ENCODE measurements around the gene CDHR3. TPM values are rescaled to one million over a fixed set of nuclear protein-coding genes. Genes with fewer than 3 reads are reported as not detected.

CDHR3 gene
- total RNA-seq, 4 donors from 2014 or later = 5.4 to 7.9 (median 5.9) TPM; not detected in 1

GRCh38 chr7:106071999-106072714 is 109.1 kb downstream of the CDHR3 start:
- Histone ChIP-seq H3K27me3 (no peaks in the 10 kb centered on the region), H3K27ac (peak overlapping the region; percentile 72 to 73), H3K4me1 (no peaks in the 10 kb centered on the region), H3K9me3 (no peaks in the 10 kb centered on the region), H3K36me3 (no peaks in the 10 kb centered on the region), H3K4me3 (no peak overlapping the region)
- TF ChIP-seq CTCF (IDR thresholded peaks at IDR 0.05) = no peak
- TF ChIP-seq POLR2A (IDR thresholded peaks at IDR 0.05) = no peak
- DNase-seq = peak in 1 of 2 donors; percentile 64
- intact Hi-C loops (cut with DNase I; ENCODE audit: low total_unique reads) = no loop called here

- DNase-seq = no peak
- intact Hi-C loops (cut with DNase I; ENCODE audit: low total_unique reads) = no loop called here
- no peaks in the 10 kb centered on the region for H3K4me1 ChIP-seq
- TF ChIP-seq POLR2A (IDR thresholded peaks at IDR 0.05) = no peak
- no peak for TF ChIP-seq CTCF (IDR thresholded peaks at IDR 0.05)
- H3K27ac ChIP-seq = peak overlapping the region; percentile 72 to 73
- H3K9me3 ChIP-seq = no peaks in the 10 kb centered on the region
- H3K36me3 ChIP-seq = no peaks in the 10 kb centered on the region
- no peaks in the 10 kb centered on the region for H3K27me3 ChIP-seq
- H3K4me3 ChIP-seq = no peak overlapping the region
These were observed 109.6 kb downstream of the CDHR3 start for GRCh38 chr7:106072715-106073091.

- TF ChIP-seq CTCF (IDR thresholded peaks at IDR 0.05) (no peak), POLR2A (IDR thresholded peaks at IDR 0.05) (no peak)
- Histone ChIP-seq H3K27me3 (no peaks in the 10 kb centered on the region), H3K9me3 (no peaks in the 10 kb centered on the region), H3K36me3 (no peaks in the 10 kb centered on the region), H3K4me3 (no peak overlapping the region), H3K4me1 (no peaks in the 10 kb centered on the region), H3K27ac (peak overlapping the region in 1 of 2 donors; percentile 16)
- intact Hi-C loops (cut with DNase I; ENCODE audit: low total_unique reads) = no loop called here
- no peak for DNase-seq
These were observed 110.6 kb downstream of the CDHR3 start for GRCh38 chr7:106073701-106074100.

- intact Hi-C loops (cut with DNase I; ENCODE audit: low total_unique reads) = no loop called here
- Histone ChIP-seq H3K36me3 (no peaks in the 10 kb centered on the region), H3K27me3 (no peaks in the 10 kb centered on the region), H3K27ac (no peak overlapping the region), H3K9me3 (no peaks in the 10 kb centered on the region), H3K4me3 (no peak overlapping the region), H3K4me1 (no peaks in the 10 kb centered on the region)
- no peak for DNase-seq
- TF ChIP-seq POLR2A (IDR thresholded peaks at IDR 0.05) = no peak
- no peak for TF ChIP-seq CTCF (IDR thresholded peaks at IDR 0.05)
These were observed 111.2 kb downstream of the CDHR3 start for GRCh38 chr7:106074257-106074656.

GRCh38 chr7:106075937-106076336 is 112.9 kb downstream of the CDHR3 start:
- no peak overlapping the region for H3K27ac ChIP-seq
- DNase-seq = no peak
- no peaks in the 10 kb centered on the region for H3K9me3 ChIP-seq
- H3K27me3 ChIP-seq = no peaks in the 10 kb centered on the region
- H3K4me1 ChIP-seq = no peaks in the 10 kb centered on the region
- H3K36me3 ChIP-seq = no peaks in the 10 kb centered on the region
- intact Hi-C loops (cut with DNase I; ENCODE audit: low total_unique reads) = no loop called here
- H3K4me3 ChIP-seq = no peak overlapping the region
- TF ChIP-seq POLR2A (IDR thresholded peaks at IDR 0.05) (no peak), CTCF (IDR thresholded peaks at IDR 0.05) (no peak)
